ENCODE results near the gene ATRN.
"Not testable (repeated sequence)": the region's sequence is repeated elsewhere in the genome, so short reads cannot be mapped to it uniquely, and the experiment has no call there.

The ATRN gene

GRCh38 chr20:3576363-3576762, 105.5 kb downstream of the ATRN start:
- no peak for DNase-seq

- DNase-seq = no peak
Observed at GRCh38 chr20:3577366-3577765, 106.5 kb downstream of the ATRN start.

- DNase-seq = no peak
Observed at GRCh38 chr20:3580412-3580811, 109.6 kb downstream of the ATRN start.

GRCh38 chr20:3583765-3584164, 112.9 kb downstream of the ATRN start:
- no peak for DNase-seq

GRCh38 chr20:3586093-3586492, 115.3 kb downstream of the ATRN start:
- no peak for DNase-seq

- no peak for DNase-seq
Observed at GRCh38 chr20:3590164-3590563, 119.3 kb downstream of the ATRN start.

- no peak for DNase-seq
Observed at GRCh38 chr20:3592931-3593330, 122.1 kb downstream of the ATRN start.

- DNase-seq = no peak
Observed at GRCh38 chr20:3595541-3595940, 124.7 kb downstream of the ATRN start.

GRCh38 chr20:3603108-3603507, 132.3 kb downstream of the ATRN start:
- DNase-seq = no peak

- DNase-seq = not testable (repeated sequence)
Observed at GRCh38 chr20:3605386-3605886, 134.6 kb downstream of the ATRN start.

GRCh38 chr20:3606021-3606420, 135.2 kb downstream of the ATRN start:
- DNase-seq = no peak

GRCh38 chr20:3611901-3612300, 141.1 kb downstream of the ATRN start:
- DNase-seq = no peak

GRCh38 chr20:3612795-3613572, 142.2 kb downstream of the ATRN start:
- DNase-seq = peak in 1 of 2 donors; percentile 9

- no peak for DNase-seq
Observed at GRCh38 chr20:3613821-3614440, 143.1 kb downstream of the ATRN start.

GRCh38 chr20:3614466-3614865, 143.6 kb downstream of the ATRN start:
- DNase-seq = no peak

GRCh38 chr20:3615171-3615840, 144.5 kb downstream of the ATRN start:
- not testable (repeated sequence) for DNase-seq

GRCh38 chr20:3616250-3616649, 145.4 kb downstream of the ATRN start:
- DNase-seq = no peak

GRCh38 chr20:3621111-3621510, 150.3 kb downstream of the ATRN start:
- no peak for DNase-seq

GRCh38 chr20:3622406-3622805, 151.6 kb downstream of the ATRN start:
- DNase-seq = no peak

- no peak for DNase-seq
Observed at GRCh38 chr20:3627476-3627875, 156.7 kb downstream of the ATRN start.

GRCh38 chr20:3628502-3629314, 157.9 kb downstream of the ATRN start:
- no peak for DNase-seq

GRCh38 chr20:3629893-3630292, 159.1 kb downstream of the ATRN start:
- DNase-seq = no peak

GRCh38 chr20:3630429-3630828, 159.6 kb downstream of the ATRN start:
- DNase-seq = no peak
